HK-2 (cell line): ENCODE results near the gene ATF6.

ENCODE experiments used
- DNase-seq: peaks from one replicate; pipeline ENCODE4 v3.0.0-alpha.2; 2018; ENCODE audit not compliant: unreplicated experiment

ATF6 gene

DNA sequence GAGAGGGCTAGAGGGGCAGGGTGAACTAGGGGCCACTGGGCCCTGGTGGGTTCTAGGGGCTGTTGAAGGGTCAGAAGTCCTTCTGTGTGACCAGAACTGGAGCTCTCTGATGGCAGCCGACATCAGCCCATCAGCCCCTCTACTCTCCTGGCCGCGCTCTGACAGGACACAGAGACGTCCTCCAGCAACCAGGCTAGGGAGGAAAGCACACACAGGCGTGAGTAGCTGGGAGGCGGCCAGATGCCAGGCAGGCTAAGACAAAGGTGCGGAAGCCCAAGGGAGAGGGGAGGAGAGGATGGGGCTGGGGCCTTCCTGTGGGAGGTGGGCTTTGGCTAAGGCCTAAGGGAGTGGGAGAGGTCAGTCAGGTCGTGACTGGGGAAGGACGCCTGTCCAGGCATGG lies 206.7 kb downstream of the ATF6 start:
- DNase-seq = no peak

DNA sequence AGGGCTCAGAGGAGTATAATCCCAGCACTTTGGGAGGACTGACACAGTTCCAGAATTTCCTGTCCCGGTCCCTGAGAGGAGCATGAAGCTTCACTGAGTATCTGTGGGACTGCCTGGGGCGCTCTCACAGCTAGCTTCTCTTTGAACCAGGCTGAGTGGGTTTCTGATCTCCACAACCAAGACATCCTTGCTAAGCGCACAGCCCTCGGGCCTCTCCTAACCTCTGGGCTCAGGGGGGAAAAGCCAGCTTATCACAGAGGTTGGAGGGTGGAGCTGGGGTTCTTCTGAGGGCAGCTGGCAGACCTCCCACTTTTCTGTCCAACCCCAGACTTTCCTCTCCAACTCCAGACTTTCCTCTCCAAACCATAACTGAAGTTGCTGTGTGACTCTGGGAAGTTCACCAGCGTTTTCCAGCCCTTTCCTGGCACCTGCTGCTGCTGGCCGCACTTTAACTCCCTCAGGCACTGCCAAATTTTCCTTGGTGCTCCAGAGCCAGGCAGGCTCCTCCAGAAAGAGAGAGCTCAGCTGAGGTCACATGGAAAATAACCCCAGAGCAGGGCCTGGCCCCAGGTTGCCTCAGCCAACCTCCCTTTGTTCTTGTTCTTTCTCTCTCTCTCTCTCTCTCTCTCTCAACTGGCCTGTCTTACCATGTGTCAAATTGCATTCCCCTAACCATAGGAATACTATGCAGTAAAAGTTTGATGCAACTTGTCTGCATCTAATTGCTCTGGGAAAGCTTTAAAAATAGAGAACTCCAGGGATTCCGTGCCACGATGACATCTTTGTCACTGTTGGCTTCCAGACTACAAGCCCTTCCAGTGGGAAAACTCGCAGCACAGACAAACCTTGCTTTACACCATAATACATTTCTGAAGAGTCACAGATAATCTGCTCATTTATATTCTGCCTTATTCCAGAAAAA lies 208.1 kb downstream of the ATF6 start:
- DNase-seq = no peak

DNA sequence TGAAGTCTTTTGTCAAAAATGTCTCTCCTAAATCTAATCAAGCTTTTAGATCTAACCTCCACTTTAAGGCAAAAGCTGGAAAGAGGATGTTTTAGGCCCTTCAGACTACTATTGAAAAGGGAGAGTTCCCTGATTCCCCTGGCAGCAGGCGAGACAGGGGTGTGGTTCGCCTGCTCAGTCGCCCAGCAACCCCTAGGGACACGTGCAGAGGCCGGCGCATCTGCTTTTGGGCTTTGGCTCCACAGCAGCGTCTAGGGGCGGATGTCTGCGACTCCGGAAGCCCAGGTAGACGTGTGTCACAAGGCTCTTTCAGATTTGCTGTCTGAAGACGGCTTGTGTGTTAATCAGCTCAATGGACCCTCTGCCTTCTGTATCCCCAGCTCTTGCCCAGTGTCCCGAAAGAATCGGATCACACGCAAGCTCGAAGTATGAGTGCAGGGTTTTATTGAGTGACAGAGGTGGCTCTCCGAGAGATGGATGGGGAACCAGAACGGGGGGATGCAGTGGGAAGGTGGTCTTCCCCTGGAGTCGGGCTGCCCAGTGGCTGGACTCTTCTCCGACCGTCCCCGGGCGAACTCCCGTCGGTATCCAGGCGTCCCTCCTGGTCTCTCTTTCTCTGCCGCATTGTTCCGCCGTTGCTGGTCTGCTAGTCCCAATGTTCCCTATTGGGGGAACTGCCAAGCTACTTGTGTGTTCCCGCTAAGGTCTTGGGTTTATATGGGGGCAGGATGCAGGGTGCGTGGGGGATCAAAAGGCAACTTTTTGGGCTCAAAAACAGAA lies 212.1 kb downstream of the ATF6 start:
- no peak for DNase-seq

DNA sequence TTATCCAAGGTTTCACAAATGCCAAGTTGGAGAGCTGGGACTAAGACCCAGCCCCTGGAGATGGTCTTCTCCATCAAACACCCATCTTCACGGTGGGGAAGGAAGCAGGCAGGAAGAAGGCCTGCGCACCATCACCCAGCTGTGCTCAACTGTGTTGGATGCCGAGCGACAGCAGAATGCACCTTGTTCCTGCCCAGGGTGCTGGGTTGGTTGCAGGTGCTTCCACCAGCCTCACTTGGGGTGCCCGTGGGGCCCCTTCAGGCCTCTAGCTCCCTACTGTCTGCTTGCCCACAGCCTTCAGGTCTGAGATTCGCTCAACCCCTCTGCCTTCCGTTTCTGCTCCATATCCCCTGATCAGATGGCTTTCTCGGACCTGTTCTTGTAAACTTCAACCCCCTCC lies 215.0 kb downstream of the ATF6 start:
- DNase-seq = no peak

DNA sequence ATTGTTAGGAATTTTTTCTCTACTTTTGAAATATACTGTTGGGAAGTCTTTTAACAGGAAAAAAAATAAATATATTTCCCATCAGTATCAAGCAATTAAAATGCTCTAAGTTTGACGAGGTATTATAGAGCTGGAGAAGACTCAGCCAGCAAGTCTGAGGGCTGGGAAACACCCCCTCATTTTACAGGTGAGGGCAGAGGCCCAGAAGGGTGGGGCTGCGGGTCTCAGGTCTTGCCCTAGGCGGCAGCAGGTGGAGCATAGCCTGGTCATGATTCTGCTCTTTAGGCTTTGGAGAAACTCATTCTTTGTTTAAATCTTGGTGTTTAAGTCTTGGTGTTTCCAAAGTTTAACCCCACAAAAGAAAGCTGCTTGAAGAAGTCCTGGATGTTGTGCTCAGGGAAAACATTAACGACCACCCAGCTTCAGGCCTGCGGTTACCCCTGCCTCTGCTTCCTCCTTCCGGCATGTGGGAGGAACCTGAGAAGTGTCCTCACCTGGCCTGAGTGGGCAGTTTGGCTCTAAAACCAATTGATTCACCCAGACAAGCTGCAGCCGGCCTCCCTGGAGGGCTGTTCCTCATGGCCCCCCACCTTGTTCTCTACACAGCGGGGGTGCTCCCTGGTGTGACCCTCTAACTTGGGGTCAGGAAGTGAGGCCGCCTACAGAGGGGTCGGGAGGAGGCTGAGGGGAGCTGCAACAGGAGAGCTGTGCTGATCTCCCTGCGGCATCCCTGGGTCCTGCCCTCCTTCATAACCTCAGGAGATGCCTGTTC lies 215.8 kb downstream of the ATF6 start:
- DNase-seq = no peak

DNA sequence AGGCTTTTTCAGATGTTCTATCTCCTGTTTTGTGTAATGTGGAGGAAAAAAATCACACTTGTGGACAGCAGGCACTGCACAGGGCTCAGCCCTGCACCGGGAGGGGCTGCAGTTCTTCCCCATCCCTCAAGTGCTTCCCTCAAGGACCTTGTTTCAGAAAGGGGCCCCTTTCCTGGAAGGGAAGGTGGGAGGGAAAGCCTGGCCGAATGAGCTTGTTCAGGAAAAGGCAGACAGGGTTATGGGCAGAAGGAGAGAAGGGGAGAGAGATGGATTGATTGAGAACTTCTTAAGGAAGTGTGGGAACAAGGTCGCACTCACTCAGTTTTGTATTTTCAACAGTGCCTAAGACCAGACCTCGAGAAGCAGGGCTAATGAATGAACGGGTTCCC lies 216.4 kb downstream of the ATF6 start:
- no peak for DNase-seq

DNA sequence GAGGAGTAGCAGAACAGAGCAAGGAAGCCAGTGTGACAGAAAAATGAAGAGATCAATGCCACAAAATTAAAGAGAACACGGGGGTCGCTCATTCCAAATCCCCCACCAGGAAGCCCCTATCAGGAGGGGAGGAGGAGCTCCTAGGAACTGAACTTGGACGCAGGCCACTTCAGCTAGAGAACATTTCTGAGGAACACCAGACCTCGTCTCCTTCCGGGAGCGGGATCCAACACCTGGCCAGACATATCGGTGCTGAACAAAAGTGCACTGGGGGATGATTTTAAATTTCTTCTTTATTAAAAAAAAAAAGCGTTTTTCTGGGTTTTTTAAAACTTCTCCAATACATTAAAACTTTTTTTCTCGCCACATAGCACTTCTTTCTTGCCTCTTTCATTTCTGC lies 216.8 kb downstream of the ATF6 start:
- DNase-seq = no peak

DNA sequence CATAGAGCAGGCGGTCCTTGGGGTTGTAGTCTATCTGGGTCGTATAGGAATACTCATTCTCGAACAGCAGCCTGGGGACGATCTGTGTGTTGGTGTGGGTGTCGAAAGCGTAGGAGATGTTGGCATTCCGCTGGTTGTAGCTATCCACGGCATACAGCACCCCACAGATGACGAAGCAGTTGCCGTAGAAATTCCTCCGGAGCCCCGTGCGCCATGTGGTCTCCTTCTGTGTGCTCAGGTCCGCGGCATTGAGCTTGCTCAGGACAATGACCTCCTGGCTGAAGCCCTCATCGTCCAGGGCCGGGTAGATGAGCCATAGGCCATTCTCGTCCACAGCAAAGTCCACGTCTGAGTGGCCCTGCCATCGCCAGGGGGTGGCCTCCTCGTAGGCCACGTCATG lies 217.6 kb downstream of the ATF6 start:
- DNase-seq = no peak

DNA sequence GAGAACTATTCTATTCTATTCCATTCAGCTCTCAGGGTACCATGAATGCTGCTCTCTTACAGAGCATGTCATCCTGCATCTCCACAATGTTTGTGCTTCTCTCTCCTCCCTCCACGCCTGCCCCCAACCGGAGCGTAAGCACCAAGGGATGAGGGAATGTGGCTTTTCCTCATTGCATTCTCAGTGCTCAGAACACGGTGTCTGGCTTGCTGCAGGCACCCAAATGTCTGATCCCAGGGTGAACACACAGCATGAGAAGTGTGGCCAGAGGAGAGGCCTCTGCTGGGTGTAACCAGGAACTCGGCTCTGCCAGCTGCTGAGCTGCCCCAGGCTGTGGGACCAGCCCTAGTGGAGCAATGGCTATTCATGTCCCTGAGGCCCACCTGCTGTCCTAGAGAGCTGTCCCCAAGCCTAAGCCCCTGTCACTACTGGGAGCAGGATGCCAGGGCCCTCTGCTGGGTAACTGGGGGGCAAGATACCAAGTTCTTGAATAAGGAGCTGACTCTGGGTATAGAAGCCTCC lies 219.2 kb downstream of the ATF6 start:
- no peak for DNase-seq

DNA sequence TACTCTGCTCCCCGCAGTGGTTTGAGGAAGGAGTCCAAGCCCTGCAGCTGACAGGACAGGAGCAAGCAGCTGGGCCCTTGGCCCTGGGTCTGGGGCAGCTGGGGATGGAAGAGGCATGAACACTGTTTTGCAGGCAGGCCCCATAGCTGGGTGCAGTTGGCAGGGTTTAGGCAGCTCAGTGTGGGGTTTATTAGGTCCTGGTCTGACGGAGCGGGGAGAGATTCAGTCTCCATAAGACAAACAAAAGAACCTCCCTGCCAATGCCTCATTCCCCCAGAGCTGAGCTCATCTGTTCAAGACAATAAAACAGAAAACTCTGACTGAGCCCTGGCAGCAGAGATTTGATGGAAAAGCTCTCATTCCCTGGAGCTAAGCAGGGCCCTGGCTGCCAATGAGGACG lies 220.2 kb downstream of the ATF6 start:
- DNase-seq = no peak

DNA sequence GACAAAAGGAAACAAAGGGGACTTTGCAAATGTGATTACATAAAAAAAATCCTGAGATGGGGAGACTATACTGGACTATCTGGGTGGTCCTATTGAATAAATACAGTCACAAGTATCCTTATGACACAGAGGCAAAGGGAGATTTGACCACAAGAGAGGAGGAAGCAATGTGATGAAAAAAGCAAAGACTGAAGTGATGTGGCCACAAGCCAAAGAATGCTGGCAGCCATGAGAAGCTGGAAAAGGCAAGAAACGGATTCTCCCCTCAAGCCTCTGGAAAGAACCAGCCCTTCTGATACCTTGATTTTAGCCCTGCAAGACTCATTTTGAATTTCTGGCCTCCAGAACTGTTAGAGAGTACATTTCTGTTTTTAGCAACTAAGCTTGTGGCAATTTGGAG lies 221.2 kb downstream of the ATF6 start:
- DNase-seq = no peak

DNA sequence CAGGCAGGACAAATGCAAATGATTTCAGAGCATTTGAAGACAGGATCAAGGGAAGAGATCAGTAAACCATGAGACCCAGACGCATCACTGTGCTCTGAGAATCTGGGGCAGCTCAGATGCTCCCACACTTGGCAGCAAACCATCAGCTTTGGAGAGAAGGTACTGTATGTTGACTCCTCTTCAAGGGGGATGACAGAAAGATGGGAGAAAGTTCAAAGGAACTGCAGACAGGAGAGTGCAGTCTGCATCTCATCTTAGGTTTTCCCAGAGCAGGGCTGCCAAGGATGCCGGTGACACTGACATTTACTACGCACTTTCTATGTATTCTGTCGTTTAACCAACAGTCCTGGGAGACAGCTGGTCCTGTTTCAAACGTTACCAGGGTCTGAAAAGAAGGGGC lies 221.8 kb downstream of the ATF6 start:
- DNase-seq = no peak

DNA sequence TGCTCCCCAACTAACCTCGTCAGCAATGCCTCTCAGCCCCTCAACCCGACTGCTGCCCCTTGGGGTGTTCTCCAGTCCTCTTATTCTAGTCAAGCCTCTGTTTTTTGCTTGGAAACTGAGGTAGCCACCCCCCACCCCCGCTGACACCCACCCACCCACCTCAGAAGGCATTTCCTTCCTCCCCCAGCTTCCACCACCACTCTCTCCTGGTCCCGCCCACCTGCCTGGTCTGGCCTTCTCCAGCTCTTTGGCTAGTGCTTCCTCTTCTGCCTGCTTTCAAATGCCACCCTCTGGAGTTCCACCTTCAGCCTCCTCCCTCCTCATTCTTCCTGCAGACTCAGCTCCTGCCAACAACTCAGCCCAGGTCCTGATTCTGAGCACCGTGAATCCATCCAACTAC lies 222.3 kb downstream of the ATF6 start:
- no peak for DNase-seq

DNA sequence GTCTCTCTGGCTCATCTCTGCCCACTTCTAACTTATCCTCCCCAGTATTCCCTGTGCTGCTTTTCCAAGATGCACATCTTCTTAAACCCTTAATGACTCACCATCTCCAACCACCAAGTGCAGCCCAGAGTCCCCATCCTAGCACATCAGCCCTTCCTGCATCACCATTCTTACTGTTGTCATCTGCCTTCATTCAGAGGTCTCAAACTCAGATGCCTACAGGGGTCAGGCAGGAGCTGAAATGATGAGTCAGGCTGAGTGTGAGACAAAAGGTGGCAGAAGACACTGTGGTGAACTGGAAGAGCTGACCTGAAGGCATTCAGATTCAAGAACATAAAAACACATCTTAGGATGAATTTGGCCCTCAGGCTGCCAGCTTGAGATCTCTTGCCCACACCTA lies 223.0 kb downstream of the ATF6 start:
- DNase-seq = no peak

DNA sequence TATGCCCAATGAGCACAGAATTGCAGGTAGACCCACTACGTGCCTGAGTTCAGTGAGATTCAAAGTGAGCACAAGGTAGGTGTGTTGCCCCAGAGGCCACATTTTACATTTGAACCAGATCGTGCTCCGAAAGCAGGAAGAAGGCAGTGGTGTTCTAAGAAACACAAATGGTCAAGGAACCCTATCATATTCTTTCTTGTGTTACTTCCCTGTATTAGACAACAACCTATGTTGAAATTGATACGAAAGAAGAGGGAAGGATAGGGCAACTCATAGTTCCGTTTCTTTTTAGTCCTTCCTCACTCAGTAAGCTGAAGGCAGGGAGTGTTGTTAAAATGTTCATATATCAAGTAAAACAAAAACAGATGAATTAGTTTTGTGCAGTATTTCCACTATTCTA lies 223.7 kb downstream of the ATF6 start:
- DNase-seq = no peak

DNA sequence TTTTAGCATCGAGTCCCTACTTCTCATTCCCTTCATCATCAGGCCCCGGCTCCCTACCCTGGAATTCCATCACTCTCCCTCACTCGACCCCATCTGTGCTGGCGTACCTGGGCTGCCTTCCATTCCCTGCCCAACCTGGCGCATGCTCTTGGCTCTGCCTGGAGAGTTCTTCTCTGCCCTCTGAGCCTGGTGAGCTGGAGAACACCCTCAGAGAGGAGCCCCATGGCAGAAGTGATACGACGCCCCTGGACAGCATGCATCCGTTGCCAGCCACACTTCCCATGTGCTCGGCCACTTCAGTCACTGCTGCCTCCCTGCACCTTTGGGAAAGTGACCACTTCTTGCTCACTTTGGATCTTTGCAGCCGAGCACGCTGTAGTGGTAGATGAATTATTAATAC lies 227.5 kb downstream of the ATF6 start:
- DNase-seq = no peak

DNA sequence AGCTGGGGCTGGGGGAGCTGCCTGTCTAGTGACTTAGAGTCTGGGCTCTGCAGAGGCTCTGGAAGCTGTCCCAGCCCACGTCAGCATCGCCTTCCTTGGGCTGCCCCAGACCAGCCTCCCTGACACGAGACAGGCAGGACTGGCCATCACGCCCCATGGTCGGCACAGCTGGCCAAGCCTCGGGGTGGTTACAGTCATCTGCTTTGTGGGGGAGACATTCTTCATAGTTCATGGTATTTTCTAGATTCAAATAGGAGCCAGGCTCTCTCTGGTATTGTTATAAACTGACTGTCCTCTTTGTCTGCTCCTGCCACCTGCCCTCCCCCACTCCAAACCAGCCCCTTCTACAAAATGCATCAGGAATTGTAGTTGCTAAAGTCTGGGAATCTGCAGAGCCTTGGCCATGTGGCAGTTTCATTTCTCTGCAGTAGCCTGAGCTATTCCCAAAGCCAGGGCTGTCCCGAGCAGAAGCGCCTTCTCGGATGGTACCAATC lies 228.1 kb downstream of the ATF6 start:
- DNase-seq = no peak

DNA sequence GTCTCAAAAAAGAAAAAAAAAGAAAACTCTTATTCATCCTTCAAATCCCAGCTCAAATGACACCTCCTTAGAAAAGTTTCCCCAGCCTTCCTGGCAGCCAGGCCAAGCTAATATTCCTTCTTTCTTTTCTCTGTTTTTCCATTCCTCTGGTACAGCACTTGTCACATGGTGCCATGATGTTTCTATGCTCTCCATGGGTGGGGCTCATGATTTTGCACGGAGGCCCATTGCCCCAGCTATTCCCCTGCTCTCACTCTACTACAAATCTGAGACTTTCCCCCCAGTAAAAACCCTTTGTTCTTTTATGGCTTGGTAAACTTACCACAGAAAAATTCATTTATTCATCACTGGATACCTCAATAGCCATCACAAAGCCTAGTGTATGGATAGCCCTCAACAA lies 231.0 kb downstream of the ATF6 start:
- no peak for DNase-seq

DNA sequence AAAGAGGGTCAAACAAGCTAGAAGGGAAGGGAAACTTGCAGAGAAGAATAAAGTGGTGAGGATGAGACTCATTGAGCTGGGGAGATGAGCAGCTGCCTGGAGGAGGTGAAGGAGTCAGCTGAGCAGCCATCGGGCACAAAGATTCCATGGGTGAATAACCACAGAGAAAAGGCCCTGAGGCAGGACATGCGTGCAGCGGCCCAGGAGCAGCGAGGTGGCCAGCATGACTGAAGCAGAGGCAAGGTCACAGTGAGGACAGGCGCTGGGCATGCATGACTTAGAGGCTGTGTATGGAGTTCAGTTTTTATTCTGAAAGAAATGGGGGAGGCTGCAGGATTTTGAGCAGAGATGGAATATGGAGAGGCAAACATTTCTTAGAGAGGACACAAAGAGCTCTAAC lies 232.7 kb downstream of the ATF6 start:
- peak; percentile 45 for DNase-seq

DNA sequence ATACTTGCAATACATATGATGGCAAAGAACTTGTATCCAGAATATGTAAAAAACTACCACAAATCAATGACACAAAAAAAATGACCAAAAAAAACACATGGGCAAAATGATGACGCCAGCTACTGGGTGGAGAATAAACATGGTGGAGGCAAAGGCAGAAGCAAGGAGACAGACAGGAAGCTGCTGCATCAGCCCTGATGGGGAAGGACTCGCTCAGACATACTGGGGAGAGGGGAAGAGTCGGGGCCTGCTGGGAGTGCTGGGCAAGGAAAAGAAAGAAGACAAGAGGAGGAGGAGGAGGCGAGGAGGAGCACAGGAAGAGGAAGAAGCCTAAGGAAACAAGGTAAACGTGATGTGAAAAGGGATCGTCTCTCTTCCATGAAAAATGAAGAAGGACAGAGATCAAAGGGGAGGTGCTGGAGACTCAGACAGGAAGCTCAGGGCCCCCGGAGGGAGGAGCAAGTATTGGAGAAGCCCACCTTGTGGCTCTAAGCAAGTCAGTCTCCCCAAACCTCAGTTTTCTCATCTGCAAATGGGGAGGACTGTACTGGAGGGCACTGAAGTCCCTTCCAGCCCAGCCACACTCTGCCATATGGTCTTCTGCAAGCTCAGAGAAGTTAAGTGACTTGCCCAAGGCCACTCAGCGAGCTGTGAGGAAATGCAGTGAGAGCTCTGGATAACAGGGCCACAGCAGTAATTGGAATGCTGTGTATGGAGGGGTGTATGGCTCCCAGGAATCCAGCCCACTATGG lies 233.4 kb downstream of the ATF6 start:
- no peak for DNase-seq

DNA sequence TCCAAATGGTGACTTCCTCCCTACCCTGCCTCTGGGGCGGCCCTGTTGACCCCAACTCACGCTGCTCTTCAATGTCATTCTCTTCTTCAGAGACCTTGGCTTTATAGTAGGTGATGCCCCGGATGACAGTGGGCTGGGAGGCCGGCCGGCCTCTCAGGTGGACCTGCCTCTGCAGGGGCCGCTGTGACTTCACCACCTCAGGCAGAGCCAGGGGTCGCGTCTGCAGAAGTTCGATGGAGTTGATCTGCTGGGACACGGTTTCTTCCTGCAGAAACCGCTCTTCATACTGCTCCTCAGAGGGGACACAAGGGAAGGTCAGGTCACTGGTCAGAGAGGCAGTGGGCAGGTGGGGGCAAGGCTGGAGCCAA lies 233.9 kb downstream of the ATF6 start:
- DNase-seq = no peak
